ENCODE measurements around the gene ST8SIA6. TPM values are rescaled to one million over a fixed set of nuclear protein-coding genes. Genes with fewer than 3 reads are reported as not detected.

ST8SIA6 gene
- total and polyA plus RNA-seq, 4 donors: 0.10 to 2.9 (median 2.4) TPM; not detected in 1

DNA sequence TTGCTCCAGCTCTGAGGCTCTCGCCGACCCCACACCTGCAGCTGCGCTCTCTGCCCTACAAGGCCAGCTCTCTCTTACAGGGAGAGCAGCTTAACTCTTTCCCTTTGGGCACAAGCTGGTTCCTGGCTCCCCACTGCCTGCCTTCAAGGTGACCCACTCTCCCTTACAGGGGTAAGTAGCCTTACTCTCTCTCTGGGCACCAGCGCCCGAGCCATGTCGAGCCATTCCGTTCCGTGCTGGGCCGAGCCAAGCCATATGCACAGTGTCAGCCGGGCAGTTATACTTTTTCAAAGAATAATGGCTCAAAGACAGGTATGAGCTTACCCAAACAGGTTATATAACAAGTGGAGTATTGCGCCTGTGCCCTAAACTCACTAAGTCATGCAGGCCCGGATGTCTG, 181.7 kb downstream of the ST8SIA6 start:
- no peak for DNase-seq
- Histone ChIP-seq H3K27ac (ENCODE audit: low read depth in 1 of 2, low read length in 2 of 2) (no peak overlapping the region), H3K27me3 (ENCODE audit: control insufficient read depth in 1 of 2, insufficient read depth in 2 of 2, low read length in 1 of 2) (no peaks in the 10 kb centered on the region), H3K4me1 (ENCODE audit: control insufficient read depth in 1 of 2, insufficient read depth in 2 of 2, low read length in 2 of 2) (no peaks in the 10 kb centered on the region), H3K9me3 (ENCODE audit: control insufficient read depth, low read length) (peaks cover 3% of the 10 kb centered on the region), H3K4me3 (ENCODE audit: low read length in 2 of 2) (no peak overlapping the region), H3K36me3 (ENCODE audit: control insufficient read depth in 1 of 2, insufficient read depth in 2 of 2, low read length in 1 of 2) (no peaks in the 10 kb centered on the region)
- no peak for ATAC-seq (ENCODE audit: low FRiP score)
- intact Hi-C loops (cut with DNase I): no loop called here
- 90 to 94% methylated on average over 12 of the region's 12 CpGs for WGBS, 2 donors

Other genes with a start within 250 kb of the ST8SIA6 start
- gene VIM, start 226.4 kb downstream of the ST8SIA6 start, total RNA-seq: 1,000 to 10,000 TPM; 3,936 to 5,947 TPM
- gene VIM, start 226.4 kb downstream of the ST8SIA6 start, polyA plus RNA-seq: 1,000 to 10,000 TPM; 2,428 to 5,138 TPM
- 100 to 1,000 TPM in 1 of 2 donors, 10 to 100 TPM in 1; 52.8 to 103 TPM for gene HACD1, start 162.8 kb upstream of the ST8SIA6 start, total RNA-seq
- gene HACD1, start 162.8 kb upstream of the ST8SIA6 start, polyA plus RNA-seq: 10 to 100 TPM; 38.6 to 39.1 TPM
- 10 to 100 TPM; 21.8 to 28.6 TPM for gene STAM, start 189.6 kb upstream of the ST8SIA6 start, total RNA-seq
- 10 to 100 TPM in 1 of 2 donors, 1 to 10 TPM in 1; 8.7 to 10.5 TPM for gene STAM, start 189.6 kb upstream of the ST8SIA6 start, polyA plus RNA-seq